ENCODE data around the gene XIRP2. TPM values are rescaled to one million over a fixed set of nuclear protein-coding genes. Genes with fewer than 3 reads are reported as not detected.
"Not testable (repeated sequence)": the region's sequence is repeated elsewhere in the genome, so short reads cannot be mapped to it uniquely, and the experiment has no call there.

XIRP2 gene
- total RNA-seq, 4 donors from 2014 or later: 0.27 TPM; not detected in 3

DNA sequence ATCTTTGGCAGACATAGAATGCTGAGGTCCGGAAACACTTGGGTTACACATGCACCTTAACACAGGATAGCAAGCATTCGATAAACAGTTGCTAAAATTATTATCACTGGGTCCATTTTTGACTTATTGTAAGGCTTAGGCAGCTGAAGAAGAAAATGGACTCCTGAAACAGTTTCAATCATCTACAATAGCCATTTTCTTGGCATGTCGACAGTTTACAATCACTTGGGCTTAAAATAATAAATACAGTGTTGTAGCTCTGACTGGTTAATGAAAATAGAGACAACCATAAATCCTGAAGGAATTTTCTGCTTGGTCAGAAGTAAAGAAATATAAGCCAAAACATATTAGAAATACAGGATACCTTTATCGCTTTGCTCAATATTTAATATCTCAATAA, 169.2 kb downstream of the XIRP2 start:
- intact Hi-C loops (cut with DNase I; ENCODE audit: low total_unique reads) (no loop called here), in situ Hi-C loops (cut with MboI; ENCODE audit: low pct_ligation_motif_present in 1 of 4, low pct_unique_long_range_greater_than_20kb in 1 of 4, low sequenced_read_pairs in 3 of 4) (no loop called here)
- no peak overlapping the region for H3K4me3 ChIP-seq
- 68 to 85% methylated on average over 3 to 4 of the region's 4 CpGs for WGBS, 2 donors (ENCODE audit: low coverage in 1 of 2)
- no peaks in the 10 kb centered on the region for H3K36me3 ChIP-seq
- no peaks in the 10 kb centered on the region for H3K4me1 ChIP-seq
- H3K27ac ChIP-seq: no peak overlapping the region
- no peak for TF ChIP-seq CTCF (IDR thresholded peaks at IDR 0.05)
- no peak for TF ChIP-seq POLR2AphosphoS5 (IDR thresholded peaks at IDR 0.05)
- TF ChIP-seq EP300 (IDR thresholded peaks at IDR 0.05; ENCODE audit: low read depth): no peak
- no peak for TF ChIP-seq POLR2A (IDR thresholded peaks at IDR 0.05)
- H3K27me3 ChIP-seq: no peaks in the 10 kb centered on the region
- H3K9me3 ChIP-seq: no peaks in the 10 kb centered on the region
- no peak for DNase-seq

GRCh38 chr2:167059173-167059572, 170.9 kb downstream of the XIRP2 start:
- no peak overlapping the region for H3K27ac ChIP-seq
- 85 to 87% methylated on average over 10 of the region's 10 CpGs for WGBS, 2 donors (ENCODE audit: low coverage in 1 of 2)
- DNase-seq: no peak
- TF ChIP-seq EP300 (IDR thresholded peaks at IDR 0.05; ENCODE audit: low read depth) (no peak), POLR2AphosphoS5 (IDR thresholded peaks at IDR 0.05) (no peak), CTCF (IDR thresholded peaks at IDR 0.05) (no peak), POLR2A (IDR thresholded peaks at IDR 0.05) (no peak)
- H3K9me3 ChIP-seq: no peaks in the 10 kb centered on the region
- H3K36me3 ChIP-seq: no peaks in the 10 kb centered on the region
- intact Hi-C loops (cut with DNase I; ENCODE audit: low total_unique reads): no loop called here
- no peaks in the 10 kb centered on the region for H3K27me3 ChIP-seq
- H3K4me3 ChIP-seq: no peak overlapping the region
- in situ Hi-C loops (cut with MboI; ENCODE audit: low pct_ligation_motif_present in 1 of 4, low pct_unique_long_range_greater_than_20kb in 1 of 4, low sequenced_read_pairs in 3 of 4): no loop called here
- no peaks in the 10 kb centered on the region for H3K4me1 ChIP-seq

GRCh38 chr2:167069855-167070254, 181.6 kb downstream of the XIRP2 start:
- H3K4me3 ChIP-seq: no peak overlapping the region
- TF ChIP-seq POLR2A (IDR thresholded peaks at IDR 0.05) (no peak), POLR2AphosphoS5 (IDR thresholded peaks at IDR 0.05) (no peak), EP300 (IDR thresholded peaks at IDR 0.05; ENCODE audit: low read depth) (no peak), CTCF (IDR thresholded peaks at IDR 0.05) (no peak)
- H3K27ac ChIP-seq: no peak overlapping the region
- H3K36me3 ChIP-seq: no peaks in the 10 kb centered on the region
- no peak for DNase-seq
- in situ Hi-C loops (cut with MboI; ENCODE audit: low pct_ligation_motif_present in 1 of 4, low pct_unique_long_range_greater_than_20kb in 1 of 4, low sequenced_read_pairs in 3 of 4) (no loop called here), intact Hi-C loops (cut with DNase I; ENCODE audit: low total_unique reads) (no loop called here)
- WGBS, 2 donors (ENCODE audit: low coverage in 1 of 2): 40 to 79% methylated on average over 1 of the region's 1 CpG
- H3K4me1 ChIP-seq: no peaks in the 10 kb centered on the region
- no peaks in the 10 kb centered on the region for H3K9me3 ChIP-seq
- H3K27me3 ChIP-seq: no peaks in the 10 kb centered on the region

DNA sequence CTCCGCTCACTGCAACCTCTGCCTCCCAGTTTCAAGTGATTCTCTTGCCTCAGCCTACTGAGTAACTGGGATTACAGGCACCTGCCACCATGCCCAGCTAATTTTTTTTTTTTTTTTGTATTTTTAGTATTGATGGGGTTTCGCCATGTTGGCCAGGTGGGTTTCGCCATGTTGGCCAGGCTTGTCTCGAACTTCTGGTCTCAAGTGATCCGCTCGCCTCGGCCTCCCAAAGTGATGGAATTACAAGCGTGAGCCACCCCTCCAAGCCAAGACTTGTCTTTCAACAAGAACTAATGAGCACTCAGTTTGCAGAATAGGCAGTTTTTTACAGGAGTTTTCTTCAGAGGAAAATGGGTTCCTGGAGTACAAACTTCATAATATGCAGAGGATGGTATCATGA, 187.4 kb downstream of the XIRP2 start:
- not testable (repeated sequence) for H3K4me3 ChIP-seq
- WGBS, 2 donors (ENCODE audit: low coverage in 1 of 2): 88 to 100% methylated on average over 8 of the region's 8 CpGs

DNA sequence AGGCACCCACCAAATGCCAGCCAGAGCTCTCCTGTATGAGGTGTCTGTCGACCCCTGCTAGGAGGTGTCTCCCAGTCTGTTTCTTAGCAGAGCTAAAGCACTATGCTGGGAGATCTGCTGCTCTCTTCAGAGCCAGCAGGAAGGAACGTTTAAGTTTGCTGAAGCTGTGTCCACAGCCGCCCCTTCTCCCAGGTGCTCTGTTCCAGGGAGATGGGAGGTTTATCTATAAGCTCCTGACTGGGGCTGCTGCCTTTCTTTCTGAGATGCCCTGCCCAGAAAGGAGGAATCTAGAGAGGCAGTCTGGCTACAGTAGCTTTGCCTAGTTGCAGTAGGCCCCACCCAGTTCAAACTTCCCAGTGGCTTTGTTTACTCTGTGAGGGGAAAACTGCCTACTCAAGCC, 210.7 kb downstream of the XIRP2 start:
- intact Hi-C loops (cut with DNase I; ENCODE audit: low total_unique reads); in situ Hi-C loops (cut with MboI; ENCODE audit: low pct_ligation_motif_present in 1 of 4, low pct_unique_long_range_greater_than_20kb in 1 of 4, low sequenced_read_pairs in 3 of 4); H3K27ac ChIP-seq; DNase-seq; H3K4me1 ChIP-seq; H3K27me3 ChIP-seq; H3K4me3 ChIP-seq; H3K36me3 ChIP-seq; H3K9me3 ChIP-seq: not testable (repeated sequence)
- 81% methylated on average over 3 of the region's 3 CpGs; no CpG with 5 or more reads in 1 of the 2 donors for WGBS, 2 donors (ENCODE audit: low coverage in 1 of 2)

More for the DNA sequence above, 187.4 kb downstream of the XIRP2 start:
- H3K27ac ChIP-seq; H3K36me3 ChIP-seq; DNase-seq; H3K9me3 ChIP-seq; H3K27me3 ChIP-seq; intact Hi-C loops (cut with DNase I; ENCODE audit: low total_unique reads); in situ Hi-C loops (cut with MboI; ENCODE audit: low pct_ligation_motif_present in 1 of 4, low pct_unique_long_range_greater_than_20kb in 1 of 4, low sequenced_read_pairs in 3 of 4); H3K4me1 ChIP-seq: not testable (repeated sequence)

All from transverse colon (tissue), 4 donors.